Activated naive CD8-positive, alpha-beta T cell treated with anti-CD3 and anti-CD28 coated beads, Interleukin-2, amount 10 ng/mL, durations not matched to agents 7 days and 5 days (primary cell): ENCODE data around the gene IGF1. TPM values are rescaled to one million over a fixed set of nuclear protein-coding genes. Genes with fewer than 3 reads are reported as not detected.
"Not testable (repeated sequence)": the region's sequence is repeated elsewhere in the genome, so short reads cannot be mapped to it uniquely, and the experiment has no call there.

ENCODE experiments used
- ATAC-seq: fragments of 150-1000 bp; cut with Tn5 transposase; one replicate; pipeline ENCODE4 v1.10.0; 2021; ENCODE audit warnings: low read depth, moderate library complexity
- POLR2A ChIA-PET: fragments of 350-600 bp; sonication (Branson Sonifier 250); formaldehyde crosslinking; loops from one replicate; lab custom pipeline; 2021; ENCODE audit warnings: antibody characterized with exemption; lab: Charles Lee
- DNase-seq: peaks from one replicate; pipeline ENCODE4 v3.0.0; 2021
- H3K27ac Mint-ChIP-seq: one replicate; pipeline ENCODE4 v1.8.0; 2022; ENCODE audit warnings: mild to moderate bottlenecking, mixed read lengths
- H3K27me3 Mint-ChIP-seq: one replicate; pipeline ENCODE4 v1.8.0; 2022; ENCODE audit warnings: mild to moderate bottlenecking, moderate library complexity, mixed read lengths
- H3K36me3 Mint-ChIP-seq: one replicate; pipeline ENCODE4 v1.8.0; 2021; ENCODE audit warnings: mild to moderate bottlenecking, mixed read lengths
- H3K4me1 Mint-ChIP-seq: one replicate; pipeline ENCODE4 v1.8.0; 2021; ENCODE audit warnings: mixed read lengths
- H3K4me3 Mint-ChIP-seq: one replicate; pipeline ENCODE4 v1.8.0; 2022; ENCODE audit warnings: mild to moderate bottlenecking, moderate library complexity, mixed read lengths
- H3K9me3 Mint-ChIP-seq: one replicate; pipeline ENCODE4 v1.8.0; 2021; ENCODE audit warnings: mixed read lengths
- total RNA-seq, 2 experiments: library from RNA; stranded (reverse); gene quantifications; one replicate each; pipeline ENCODE4 v1.2.3, GENCODE V29; 2021

IGF1 gene
- total RNA-seq, 2 experiments from 2014 or later: 1.3 to 1.6 TPM

- Mint-ChIP-seq H3K36me3 (peaks cover 1% of the 10 kb centered on the region), H3K9me3 (peaks cover 10% of the 10 kb centered on the region), H3K27me3 (peaks cover 5% of the 10 kb centered on the region), H3K27ac (no peak overlapping the region), H3K4me1 (peaks cover 3% of the 10 kb centered on the region), H3K4me3 (no peak overlapping the region)
- POLR2A ChIA-PET: no interaction called here
- DNase-seq (no peak), ATAC-seq (no peak)
Measured at GRCh38 chr12:102369876-102370275, 110.5 kb downstream of the IGF1 start.

GRCh38 chr12:102365365-102365764 is 115.0 kb downstream of the IGF1 start:
- POLR2A ChIA-PET: no interaction called here
- H3K9me3 Mint-ChIP-seq: peaks cover 12% of the 10 kb centered on the region
- no peak overlapping the region for H3K27ac Mint-ChIP-seq
- peaks cover 8% of the 10 kb centered on the region for H3K27me3 Mint-ChIP-seq
- no peaks in the 10 kb centered on the region for H3K36me3 Mint-ChIP-seq
- ATAC-seq (no peak), DNase-seq (no peak)
- no peaks in the 10 kb centered on the region for H3K4me1 Mint-ChIP-seq
- H3K4me3 Mint-ChIP-seq: no peak overlapping the region

GRCh38 chr12:102364709-102365108 is 115.7 kb downstream of the IGF1 start:
- Mint-ChIP-seq H3K27ac (no peak overlapping the region), H3K4me1 (peaks cover 1% of the 10 kb centered on the region), H3K4me3 (no peak overlapping the region), H3K27me3 (peaks cover 14% of the 10 kb centered on the region), H3K9me3 (peaks cover 12% of the 10 kb centered on the region), H3K36me3 (no peaks in the 10 kb centered on the region)
- POLR2A ChIA-PET: no interaction called here
- ATAC-seq (no peak), DNase-seq (no peak)

GRCh38 chr12:102356690-102357089 is 123.7 kb downstream of the IGF1 start:
- POLR2A ChIA-PET: no interaction called here
- no peaks in the 10 kb centered on the region for H3K36me3 Mint-ChIP-seq
- no peak overlapping the region for H3K4me3 Mint-ChIP-seq
- H3K4me1 Mint-ChIP-seq: peaks cover 1% of the 10 kb centered on the region
- no peak for ATAC-seq
- no peak overlapping the region for H3K27ac Mint-ChIP-seq
- DNase-seq: no peak
- H3K9me3 Mint-ChIP-seq: peaks cover 14% of the 10 kb centered on the region
- peaks cover 11% of the 10 kb centered on the region for H3K27me3 Mint-ChIP-seq

- POLR2A ChIA-PET, ATAC-seq, H3K27ac Mint-ChIP-seq, H3K4me3 Mint-ChIP-seq, H3K27me3 Mint-ChIP-seq, H3K4me1 Mint-ChIP-seq, H3K36me3 Mint-ChIP-seq, DNase-seq: not testable (repeated sequence)
- H3K9me3 Mint-ChIP-seq: peaks cover 14% of the 10 kb centered on the region
Measured at GRCh38 chr12:102354281-102354680, 126.1 kb downstream of the IGF1 start.

GRCh38 chr12:102351322-102351721 is 129.0 kb downstream of the IGF1 start:
- Mint-ChIP-seq H3K27ac (no peak overlapping the region), H3K9me3 (peaks cover 14% of the 10 kb centered on the region), H3K27me3 (peaks cover 2% of the 10 kb centered on the region), H3K4me1 (no peaks in the 10 kb centered on the region), H3K4me3 (no peak overlapping the region), H3K36me3 (no peaks in the 10 kb centered on the region)
- POLR2A ChIA-PET: no interaction called here
- ATAC-seq (no peak), DNase-seq (no peak)

GRCh38 chr12:102350070-102350469 is 130.3 kb downstream of the IGF1 start:
- Mint-ChIP-seq H3K4me3 (no peak overlapping the region), H3K27ac (no peak overlapping the region), H3K36me3 (no peaks in the 10 kb centered on the region), H3K4me1 (no peaks in the 10 kb centered on the region), H3K9me3 (peaks cover 10% of the 10 kb centered on the region), H3K27me3 (no peaks in the 10 kb centered on the region)
- POLR2A ChIA-PET: no interaction called here
- DNase-seq: no peak
- ATAC-seq: no peak

GRCh38 chr12:102349079-102349478 is 131.3 kb downstream of the IGF1 start:
- POLR2A ChIA-PET: no interaction called here
- DNase-seq (no peak), ATAC-seq (no peak)
- Mint-ChIP-seq H3K9me3 (peaks cover 7% of the 10 kb centered on the region), H3K4me3 (no peak overlapping the region), H3K4me1 (no peaks in the 10 kb centered on the region), H3K27ac (no peak overlapping the region), H3K36me3 (no peaks in the 10 kb centered on the region), H3K27me3 (no peaks in the 10 kb centered on the region)

- Mint-ChIP-seq H3K27ac (no peak overlapping the region), H3K4me3 (no peak overlapping the region), H3K9me3 (peaks cover 2% of the 10 kb centered on the region), H3K4me1 (no peaks in the 10 kb centered on the region), H3K27me3 (no peaks in the 10 kb centered on the region), H3K36me3 (no peaks in the 10 kb centered on the region)
- ATAC-seq (no peak), DNase-seq (no peak)
- POLR2A ChIA-PET: no interaction called here
Measured at GRCh38 chr12:102347811-102348210, 132.6 kb downstream of the IGF1 start.
